IMR-90 (cell line): ENCODE measurements around the gene KRTCAP2. TPM values are rescaled to one million over a fixed set of nuclear protein-coding genes. Genes with fewer than 3 reads are reported as not detected.

Experiments used
- ATAC-seq: fragments of 200-7000 bp; cut with Tn5 transposase; 2 replicates; pipeline ENCODE4 v1.9.1; 2020; ENCODE audit warnings: low read depth, mild to moderate bottlenecking, moderate library complexity
- BruUV-seq: library from RNA; stranded (reverse); fragments of 400-500 nt; replicated peaks from 2 replicates; lab custom pipeline; 2021; lab: Mats Ljungman, UMichigan
- CTCF ChIA-PET: fragments of 300-600 bp; formaldehyde crosslinking; extraction: SDS; loops from one replicate; lab custom pipeline; 2021; ENCODE audit warnings: antibody characterized with exemption; lab: Yijun Ruan, JAX
- POLR2A ChIA-PET: fragments of 300-600 bp; sonication (Branson Sonifier 250); formaldehyde crosslinking; loops from one replicate; lab custom pipeline; 2022; ENCODE audit warnings: antibody characterized with exemption; ENCODE audit not compliant: unreplicated experiment; lab: Charles Lee
- DNase-seq: peaks from one replicate; pipeline ENCODE4 v3.0.0; 2013
- H2AFZ ChIP-seq: replicated peaks from 2 replicates; pipeline ENCODE3; 2013; ENCODE audit warnings: low read length, mild to moderate bottlenecking; ENCODE audit not compliant: poor library complexity
- H2AK5ac ChIP-seq: 2 replicates; pipeline ENCODE4 v1.6.1; 2013; ENCODE audit warnings: low read depth, low read length, inconsistent platforms
- H2AK9ac ChIP-seq: replicated peaks from 2 replicates; pipeline ENCODE3; 2013; ENCODE audit warnings: mild to moderate bottlenecking, low read depth, low read length, moderate library complexity; ENCODE audit not compliant: poor library complexity
- H2BK120ac ChIP-seq: 2 replicates; pipeline ENCODE4 v1.6.1; 2013; ENCODE audit warnings: low read depth, low read length, inconsistent platforms
- H2BK15ac ChIP-seq: 3 replicates; pipeline ENCODE4 v1.6.1; 2013; ENCODE audit warnings: low read depth, low read length, inconsistent platforms
- H2BK20ac ChIP-seq: 2 replicates; pipeline ENCODE4 v1.6.1; 2013; ENCODE audit warnings: low read depth, mild to moderate bottlenecking, inconsistent platforms, low read length, moderate library complexity
- H2BK5ac ChIP-seq: 2 replicates; pipeline ENCODE4 v1.6.1; 2013; ENCODE audit warnings: mild to moderate bottlenecking, low read depth, low read length, inconsistent platforms; ENCODE audit not compliant: poor library complexity, severe bottlenecking
- H3K14ac ChIP-seq: replicated peaks from 2 replicates; pipeline ENCODE4 v1.6.1; 2013; ENCODE audit warnings: low read depth, low read length, inconsistent platforms
- H3K18ac ChIP-seq: 2 replicates; pipeline ENCODE4 v1.6.1; 2013; ENCODE audit warnings: low read depth, low read length, control low read depth
- H3K23ac ChIP-seq: 2 replicates; pipeline ENCODE4 v1.6.1; 2013; ENCODE audit warnings: low read depth, low read length, inconsistent platforms
- H3K27ac ChIP-seq: 2 replicates; pipeline ENCODE4 v1.5.1; 2013; ENCODE audit warnings: mild to moderate bottlenecking, control low read depth, low read length; ENCODE audit not compliant: insufficient read depth
- H3K27me3 ChIP-seq: 2 replicates; pipeline ENCODE4 v1.6.1; 2013; ENCODE audit warnings: low read length; ENCODE audit not compliant: control insufficient read depth, insufficient read depth
- H3K36me3 ChIP-seq: 2 replicates; pipeline ENCODE4 v1.6.1; 2013; ENCODE audit warnings: low read length, mixed read lengths; ENCODE audit not compliant: control insufficient read depth, insufficient read depth
- H3K4ac ChIP-seq: 2 replicates; pipeline ENCODE4 v1.6.1; 2013; ENCODE audit warnings: low read depth, low read length, inconsistent platforms
- H3K4me1 ChIP-seq: 2 replicates; pipeline ENCODE4 v1.6.1; 2013; ENCODE audit warnings: low read length, mixed read lengths; ENCODE audit not compliant: control insufficient read depth, insufficient read depth
- H3K4me2 ChIP-seq: 2 replicates; pipeline ENCODE4 v1.6.1; 2013; ENCODE audit warnings: low read depth, mild to moderate bottlenecking, control low read depth, low read length, moderate library complexity
- H3K4me3 ChIP-seq: 2 replicates; pipeline ENCODE4 v1.5.1; 2013; ENCODE audit warnings: low read depth, mild to moderate bottlenecking, control low read depth, low read length, moderate library complexity; ENCODE audit not compliant: insufficient read depth
- H3K56ac ChIP-seq: 2 replicates; pipeline ENCODE4 v1.6.1; 2013; ENCODE audit warnings: low read length, inconsistent platforms; ENCODE audit not compliant: insufficient read depth; ENCODE audit errors: extremely low read depth
- H3K79me1 ChIP-seq, 2 experiments: 2 replicates each; pipeline ENCODE4 v1.6.1; 2013; ENCODE audit warnings: low read length in 2 of 2, inconsistent platforms in 1 of 2, low read depth in 1 of 2
- H3K9ac ChIP-seq: 2 replicates; pipeline ENCODE4 v1.6.1; 2013; ENCODE audit warnings: low read depth, low read length, control low read depth
- H3K9me1 ChIP-seq: 2 replicates; pipeline ENCODE4 v1.6.1; 2013; ENCODE audit warnings: low read length, inconsistent platforms; ENCODE audit not compliant: insufficient read depth
- H3K9me3 ChIP-seq: 2 replicates; pipeline ENCODE4 v1.6.1; 2013; ENCODE audit warnings: low read length; ENCODE audit not compliant: control insufficient read depth, insufficient read depth
- H4K20me1 ChIP-seq: 2 replicates; pipeline ENCODE4 v1.6.1; 2013; ENCODE audit warnings: low read length, inconsistent platforms; ENCODE audit not compliant: insufficient read depth
- H4K5ac ChIP-seq: 2 replicates; pipeline ENCODE4 v1.6.1; 2013; ENCODE audit warnings: mild to moderate bottlenecking, low read depth, low read length, control low read depth
- H4K8ac ChIP-seq, 2 experiments: 2 replicates each; pipeline ENCODE4 v1.6.1; 2013; ENCODE audit warnings: low read depth in 2 of 2, low read length in 2 of 2, control low read depth in 1 of 2, inconsistent platforms in 1 of 2
- H4K91ac ChIP-seq: 2 replicates; pipeline ENCODE4 v1.6.1; 2013; ENCODE audit warnings: low read depth, low read length, inconsistent platforms; ENCODE audit not compliant: insufficient read depth
- BHLHE40 ChIP-seq: fragments of 150-350 bp; IDR thresholded peaks from 2 replicates; pipeline ENCODE4 v1.6.1; 2016; ENCODE audit warnings: mild to moderate bottlenecking, low read depth, low read length
- CEBPB ChIP-seq: IDR thresholded peaks from 2 replicates; pipeline ENCODE4 v1.6.1; 2012; ENCODE audit warnings: low read depth, low read length, improper control_type of control experiment
- CHD1 ChIP-seq: IDR thresholded peaks from 2 replicates; pipeline ENCODE4 v1.6.1; 2012; ENCODE audit warnings: low read depth, low read length, improper control_type of control experiment
- FOS ChIP-seq: fragments of 150-350 bp; IDR thresholded peaks from 2 replicates; pipeline ENCODE4 v1.6.1; 2016; ENCODE audit warnings: low read depth, low read length
- MAFK ChIP-seq: IDR thresholded peaks from 2 replicates; pipeline ENCODE4 v1.6.1; 2012; ENCODE audit warnings: low read depth, low read length, improper control_type of control experiment
- MAZ ChIP-seq: IDR thresholded peaks from 2 replicates; pipeline ENCODE4 v1.6.1; 2012; ENCODE audit warnings: low read depth, mild to moderate bottlenecking, low read length, improper control_type of control experiment, moderate library complexity, borderline replicate concordance
- MXI1 ChIP-seq: IDR thresholded peaks from 2 replicates; pipeline ENCODE4 v1.6.1; 2012; ENCODE audit warnings: low read depth, mild to moderate bottlenecking, low read length, moderate library complexity, borderline replicate concordance
- NFE2L2 ChIP-seq: fragments of 150-350 bp; IDR thresholded peaks from 2 replicates; pipeline ENCODE4 v1.6.1; 2016; ENCODE audit warnings: low read depth, mild to moderate bottlenecking, low read length
- POLR2A ChIP-seq: IDR thresholded peaks from 2 replicates; pipeline ENCODE4 v1.6.1; 2012; ENCODE audit warnings: mild to moderate bottlenecking, low read depth, low read length
- RAD21 ChIP-seq: IDR thresholded peaks from 2 replicates; pipeline ENCODE4 v1.6.1; 2012; ENCODE audit warnings: low read length, improper control_type of control experiment
- RCOR1 ChIP-seq: IDR thresholded peaks from 2 replicates; pipeline ENCODE4 v1.6.1; 2012; ENCODE audit warnings: mild to moderate bottlenecking, low read length, improper control_type of control experiment; ENCODE audit not compliant: insufficient replicate concordance
- RFX5 ChIP-seq: IDR thresholded peaks from 2 replicates; pipeline ENCODE4 v1.8.0; 2012; ENCODE audit warnings: low read depth, mild to moderate bottlenecking, low read length, moderate library complexity
- SMC3 ChIP-seq: fragments of 150-350 bp; IDR thresholded peaks from 2 replicates; pipeline ENCODE4 v1.6.1; 2016; ENCODE audit warnings: low read depth, mild to moderate bottlenecking, antibody characterized with exemption, low read length, moderate library complexity
- WGBS, 2 experiments: methylation state at CpG; one replicate each; pipeline versions ENCODE4 v1.1.5 to v1.1.7; 2013; ENCODE audit warnings: missing lambda C conversion rate in 2 of 2; ENCODE audit not compliant: insufficient read length in 1 of 2; ENCODE audit errors: extremely low coverage in 2 of 2; 5-methylcytosine and 5-hydroxymethylcytosine counted together
- dilution Hi-C: fragments of 300-500 bp; cut with HindIII; formaldehyde crosslinking; loops from one replicate; pipeline ENCODE4 v1.14.3; 2018; ENCODE audit warnings: low sequenced_read_pairs; ENCODE audit not compliant: unreplicated experiment
- in situ Hi-C: fragments of 300-500 bp; cut with MboI; formaldehyde crosslinking; loops from 3 replicates; pipeline ENCODE4 v1.14.3; 2019; ENCODE audit warnings: low sequenced_read_pairs, inconsistent platforms, mixed read lengths
- intact Hi-C: fragments of 100-400 bp; cut with micrococcal nuclease; formaldehyde crosslinking; loops from 2 replicates; pipeline ENCODE4 v1.10.0; 2022
- polyA plus RNA-seq, 3 experiments: library from polyadenylated mRNA; depleted of rRNA; stranded (reverse); fragments of >200 nt; gene quantifications; 2 replicates each; pipeline ENCODE4 v1.2.3, GENCODE V29; 2012; ENCODE audit warnings: low replicate concordance in 1 of 3
- total RNA-seq: library from RNA; depleted of rRNA; stranded (reverse); fragments of >200 nt; gene quantifications from 2 replicates; pipeline ENCODE4 v1.2.3, GENCODE V29; 2012
- TF ChIP-seq, protein P1 (sequence below): fragments of 150-350 bp; IDR thresholded peaks from 2 replicates; pipeline ENCODE4 v1.6.1; 2016; ENCODE audit warnings: low read depth, mild to moderate bottlenecking, low read length, moderate library complexity, borderline replicate concordance
- TF ChIP-seq, protein P2 (sequence below): fragments of 150-350 bp; IDR thresholded peaks from 2 replicates; pipeline ENCODE4 v1.6.1; 2017; ENCODE audit warnings: mild to moderate bottlenecking, antibody characterized with exemption, low read length, low read depth
- TF ChIP-seq, protein P3 (sequence below): conservative IDR thresholded peaks from 2 replicates; pipeline ENCODE4 v1.5.1; 2012; ENCODE audit warnings: mild to moderate bottlenecking, low read depth, low read length, improper control_type of control experiment

The KRTCAP2 gene
- total and polyA plus RNA-seq, 2 of the 4 experiments (the other 2 are of a cell fraction) = 76.7 to 232 TPM

DNA sequence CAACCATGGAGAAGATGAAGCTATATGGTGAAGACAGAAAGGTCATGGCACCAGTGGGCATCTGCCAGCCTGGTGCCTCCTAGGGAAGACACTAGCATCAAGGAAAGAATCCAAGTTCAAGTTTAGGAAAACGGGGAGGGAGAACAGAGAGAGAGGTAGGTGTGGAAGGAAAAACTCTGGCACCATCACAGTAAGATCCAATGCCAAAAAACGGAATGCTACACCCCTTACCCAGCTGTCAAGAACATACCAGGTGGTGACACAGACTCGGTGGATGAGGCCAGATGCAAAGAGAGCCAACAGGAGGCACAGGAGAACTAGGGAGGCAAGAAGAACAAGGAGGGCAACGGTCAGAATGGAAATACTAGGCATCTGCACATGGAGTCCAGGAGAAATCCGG, 3.6 kb downstream of the KRTCAP2 start:
- Histone ChIP-seq H3K14ac (no peak overlapping the region), H4K20me1 (no peaks in the 10 kb centered on the region), H3K4me1 (peaks cover 4% of the 10 kb centered on the region), H3K27ac (no peak overlapping the region), H2AK9ac (no peak overlapping the region), H2BK15ac (no peak overlapping the region), H2BK20ac (no peak overlapping the region), H3K4ac (no peak overlapping the region), H4K91ac (no peak overlapping the region), H2BK5ac (no peak overlapping the region), H3K9me3 (no peaks in the 10 kb centered on the region), H3K27me3 (peaks cover 6% of the 10 kb centered on the region; the same call in 1 of the 2 replicates), H3K9me1 (no peaks in the 10 kb centered on the region; the same call in none of the 2 replicates), H3K4me2 (no peak overlapping the region), H3K4me3 (no peak overlapping the region), H4K8ac (no peak overlapping the region), H3K9ac (no peak overlapping the region), H3K36me3 (peaks cover 16% of the 10 kb centered on the region), H2AK5ac (no peak overlapping the region), H2BK120ac (no peak overlapping the region), H3K56ac (no peak overlapping the region), H4K5ac (no peak overlapping the region), H2AFZ (no peak overlapping the region), H3K79me1 (peaks cover 0 to 30% of the 10 kb centered on the region in 2 experiments), H3K18ac (no peak overlapping the region), H3K23ac (no peak overlapping the region)
- WGBS, 2 experiments = no CpG with 5 or more reads among the region's 5 CpGs
- CTCF ChIA-PET = no interaction called here
- POLR2A ChIA-PET = interaction anchor here (1.5 kb wide), 1 partner anchor 78 kb away, joined by 5 read pairs; no protein-coding TSS in a partner anchor
- DNase-seq (no peak), ATAC-seq (no peak)
- intact Hi-C loops = no loop called here
- TF ChIP-seq BHLHE40 (no peak), RCOR1 (no peak), FOS (no peak), SMC3 (no peak), RAD21 (no peak), POLR2A (no peak), MAZ (no peak), NFE2L2 (no peak), CEBPB (no peak), CHD1 (no peak), RFX5 (no peak), MXI1 (no peak), MAFK (no peak)
- TF ChIP-seq, protein P1, sequence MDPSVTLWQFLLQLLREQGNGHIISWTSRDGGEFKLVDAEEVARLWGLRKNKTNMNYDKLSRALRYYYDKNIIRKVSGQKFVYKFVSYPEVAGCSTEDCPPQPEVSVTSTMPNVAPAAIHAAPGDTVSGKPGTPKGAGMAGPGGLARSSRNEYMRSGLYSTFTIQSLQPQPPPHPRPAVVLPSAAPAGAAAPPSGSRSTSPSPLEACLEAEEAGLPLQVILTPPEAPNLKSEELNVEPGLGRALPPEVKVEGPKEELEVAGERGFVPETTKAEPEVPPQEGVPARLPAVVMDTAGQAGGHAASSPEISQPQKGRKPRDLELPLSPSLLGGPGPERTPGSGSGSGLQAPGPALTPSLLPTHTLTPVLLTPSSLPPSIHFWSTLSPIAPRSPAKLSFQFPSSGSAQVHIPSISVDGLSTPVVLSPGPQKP = no peak
- TF ChIP-seq, protein P2, sequence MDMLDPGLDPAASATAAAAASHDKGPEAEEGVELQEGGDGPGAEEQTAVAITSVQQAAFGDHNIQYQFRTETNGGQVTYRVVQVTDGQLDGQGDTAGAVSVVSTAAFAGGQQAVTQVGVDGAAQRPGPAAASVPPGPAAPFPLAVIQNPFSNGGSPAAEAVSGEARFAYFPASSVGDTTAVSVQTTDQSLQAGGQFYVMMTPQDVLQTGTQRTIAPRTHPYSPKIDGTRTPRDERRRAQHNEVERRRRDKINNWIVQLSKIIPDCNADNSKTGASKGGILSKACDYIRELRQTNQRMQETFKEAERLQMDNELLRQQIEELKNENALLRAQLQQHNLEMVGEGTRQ = no peak
- TF ChIP-seq, protein P3, sequence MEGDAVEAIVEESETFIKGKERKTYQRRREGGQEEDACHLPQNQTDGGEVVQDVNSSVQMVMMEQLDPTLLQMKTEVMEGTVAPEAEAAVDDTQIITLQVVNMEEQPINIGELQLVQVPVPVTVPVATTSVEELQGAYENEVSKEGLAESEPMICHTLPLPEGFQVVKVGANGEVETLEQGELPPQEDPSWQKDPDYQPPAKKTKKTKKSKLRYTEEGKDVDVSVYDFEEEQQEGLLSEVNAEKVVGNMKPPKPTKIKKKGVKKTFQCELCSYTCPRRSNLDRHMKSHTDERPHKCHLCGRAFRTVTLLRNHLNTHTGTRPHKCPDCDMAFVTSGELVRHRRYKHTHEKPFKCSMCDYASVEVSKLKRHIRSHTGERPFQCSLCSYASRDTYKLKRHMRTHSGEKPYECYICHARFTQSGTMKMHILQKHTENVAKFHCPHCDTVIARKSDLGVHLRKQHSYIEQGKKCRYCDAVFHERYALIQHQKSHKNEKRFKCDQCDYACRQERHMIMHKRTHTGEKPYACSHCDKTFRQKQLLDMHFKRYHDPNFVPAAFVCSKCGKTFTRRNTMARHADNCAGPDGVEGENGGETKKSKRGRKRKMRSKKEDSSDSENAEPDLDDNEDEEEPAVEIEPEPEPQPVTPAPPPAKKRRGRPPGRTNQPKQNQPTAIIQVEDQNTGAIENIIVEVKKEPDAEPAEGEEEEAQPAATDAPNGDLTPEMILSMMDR = no peak
- dilution Hi-C loops = no loop called here
- in situ Hi-C loops = loop anchor here (5.0 kb wide), 1 partner anchor 77 kb away; no protein-coding TSS in a partner anchor
- BruUV-seq = no TSS peak
